ENCODE data around the gene PLIN1.

PLIN1 gene

DNA sequence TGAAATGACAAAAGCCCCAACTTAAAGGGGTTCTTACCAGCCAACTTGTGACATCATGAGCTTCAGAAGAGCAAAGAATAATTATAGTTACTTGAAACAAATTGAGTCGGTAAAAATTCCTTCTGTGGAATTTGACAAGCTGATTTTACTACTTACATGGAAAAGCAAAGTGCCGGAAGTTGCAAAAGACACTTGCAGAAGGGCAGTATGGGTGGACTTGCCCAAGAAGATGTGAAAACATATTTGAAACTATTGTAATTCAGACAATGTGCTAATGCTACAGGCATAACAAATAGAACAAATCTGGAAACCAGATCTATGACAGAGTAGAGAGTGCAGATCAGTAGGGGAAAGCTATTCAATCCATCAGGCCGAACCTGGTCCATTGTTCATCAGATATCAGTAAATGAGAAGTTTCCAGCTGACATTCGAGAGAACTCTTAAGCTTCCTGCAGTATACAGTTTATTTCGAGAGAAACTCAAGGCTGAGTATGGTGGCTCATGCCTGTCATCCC lies 21.4 kb downstream of the PLIN1 start:
- TF ChIP-seq FOXP2 (optimal IDR thresholded peaks at IDR 0.05; ENCODE audit: borderline replicate concordance, extremely low read depth, extremely low read length, insufficient read depth), result no peak
- no peak for TF ChIP-seq TAF1 (IDR thresholded peaks at IDR 0.05; ENCODE audit: borderline replicate concordance, insufficient read depth, low read length)
- no peak for TF ChIP-seq SIN3A (IDR thresholded peaks at IDR 0.05; ENCODE audit: borderline replicate concordance, insufficient read depth, low read length)
- TF ChIP-seq REST (IDR thresholded peaks at IDR 0.05; ENCODE audit: insufficient read depth in 1 of 2, low read depth in 2 of 2, low read length in 2 of 2), result no peak
- TF ChIP-seq POLR2AphosphoS5 (IDR thresholded peaks at IDR 0.05; ENCODE audit: low read depth, low read length), result no peak

GRCh38 chr15:89656116-89656815 lies 22.9 kb downstream of the PLIN1 start:
- no peak for TF ChIP-seq TAF1 (IDR thresholded peaks at IDR 0.05; ENCODE audit: borderline replicate concordance, insufficient read depth, low read length)
- no peak for TF ChIP-seq REST (IDR thresholded peaks at IDR 0.05; ENCODE audit: insufficient read depth in 1 of 2, low read depth in 2 of 2, low read length in 2 of 2)
- no peak for TF ChIP-seq SIN3A (IDR thresholded peaks at IDR 0.05; ENCODE audit: borderline replicate concordance, insufficient read depth, low read length)
- no peak for TF ChIP-seq FOXP2 (optimal IDR thresholded peaks at IDR 0.05; ENCODE audit: borderline replicate concordance, extremely low read depth, extremely low read length, insufficient read depth)
- TF ChIP-seq POLR2AphosphoS5 (IDR thresholded peaks at IDR 0.05; ENCODE audit: low read depth, low read length), result no peak

DNA sequence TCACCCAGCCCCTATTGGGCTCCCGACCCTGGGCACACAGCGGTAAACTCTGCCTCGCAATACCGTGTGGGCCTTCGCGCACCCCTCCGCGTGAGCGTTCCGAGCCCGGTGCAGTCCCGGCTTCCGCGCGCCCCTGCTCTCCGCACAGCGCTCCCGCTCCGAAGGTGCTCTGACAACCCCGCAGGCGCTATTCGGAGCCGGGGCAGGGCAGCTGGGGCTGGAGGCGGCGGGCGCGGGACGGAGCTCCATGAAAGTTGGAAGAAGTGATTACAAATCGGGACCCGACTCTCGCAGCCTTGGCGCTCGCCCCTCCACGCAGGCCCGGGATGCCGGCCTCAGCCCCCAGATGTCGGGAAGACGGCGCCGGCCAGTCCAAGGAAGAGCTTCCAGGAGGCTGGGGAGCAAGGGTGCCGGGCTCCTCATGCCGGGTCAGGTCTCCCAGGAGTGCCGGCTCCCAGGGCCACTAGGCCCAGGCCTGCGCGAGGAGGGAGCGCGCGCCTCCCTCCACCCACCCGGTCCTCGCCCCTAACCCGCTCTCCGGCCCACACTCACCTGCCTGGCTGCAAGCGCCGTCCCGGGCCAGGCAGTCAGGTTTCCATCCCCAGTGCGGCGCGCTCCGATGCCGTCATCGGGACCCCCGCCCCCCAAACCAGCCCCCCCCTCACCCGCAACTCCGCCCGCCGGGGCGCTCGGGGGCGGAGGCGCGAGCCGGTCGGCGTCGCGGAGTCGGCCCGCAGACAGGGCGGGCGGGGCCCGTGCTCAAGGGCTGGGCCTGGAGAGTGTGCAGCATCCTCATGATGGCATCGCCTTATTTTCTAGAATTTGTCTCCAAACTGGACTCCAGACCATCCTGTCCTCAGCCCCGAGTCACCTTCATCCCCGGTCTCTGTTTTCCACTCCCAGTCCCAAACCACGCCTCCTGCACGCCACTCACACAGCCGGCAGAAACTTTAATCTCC lies 24.0 kb downstream of the PLIN1 start, which contains the start of gene KIF7:
KIF7 (minus strand) TSS at position 621 of the 959 bp plus-strand sequence. CDS start 2,537 bp downstream, outside the sequence.
- no peak for TF ChIP-seq POLR2AphosphoS5 (IDR thresholded peaks at IDR 0.05; ENCODE audit: low read depth, low read length)
- TF ChIP-seq FOXP2 (optimal IDR thresholded peaks at IDR 0.05; ENCODE audit: borderline replicate concordance, extremely low read depth, extremely low read length, insufficient read depth), result peak; percentile 55

DNA sequence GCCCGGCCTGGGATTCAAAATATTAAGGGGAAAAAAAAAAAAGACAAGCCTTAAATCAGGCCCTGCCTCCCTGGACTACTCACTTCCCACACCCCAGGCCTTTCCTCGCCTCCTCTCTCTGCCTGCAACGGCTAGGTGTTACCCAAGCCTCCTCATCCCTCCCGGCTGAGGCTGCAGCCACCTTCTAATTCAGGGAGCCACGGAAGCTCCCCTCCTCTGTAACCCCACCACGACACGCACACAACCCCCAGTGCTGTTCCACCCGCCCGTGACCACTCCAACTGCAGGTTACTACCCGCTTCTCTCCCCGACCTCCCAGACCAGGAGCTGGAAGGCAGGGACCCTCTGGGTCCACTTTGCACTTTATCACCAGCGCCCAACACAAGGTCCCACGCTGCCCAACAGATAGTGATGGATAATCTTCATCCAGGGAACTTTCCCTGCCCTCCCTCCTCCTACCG lies 24.8 kb downstream of the PLIN1 start:
- TF ChIP-seq TAF1 (IDR thresholded peaks at IDR 0.05; ENCODE audit: borderline replicate concordance, insufficient read depth, low read length) (no peak), POLR2AphosphoS5 (IDR thresholded peaks at IDR 0.05; ENCODE audit: low read depth, low read length) (no peak), SIN3A (IDR thresholded peaks at IDR 0.05; ENCODE audit: borderline replicate concordance, insufficient read depth, low read length) (no peak), REST (IDR thresholded peaks at IDR 0.05; ENCODE audit: insufficient read depth in 1 of 2, low read depth in 2 of 2, low read length in 2 of 2) (no peak), FOXP2 (optimal IDR thresholded peaks at IDR 0.05; ENCODE audit: borderline replicate concordance, extremely low read depth, extremely low read length, insufficient read depth) (no peak)

GRCh38 chr15:89653578-89653977 lies 25.6 kb downstream of the PLIN1 start:
- no peak for TF ChIP-seq SIN3A (IDR thresholded peaks at IDR 0.05; ENCODE audit: borderline replicate concordance, insufficient read depth, low read length)
- no peak for TF ChIP-seq FOXP2 (optimal IDR thresholded peaks at IDR 0.05; ENCODE audit: borderline replicate concordance, extremely low read depth, extremely low read length, insufficient read depth)
- no peak for TF ChIP-seq REST (IDR thresholded peaks at IDR 0.05; ENCODE audit: insufficient read depth in 1 of 2, low read depth in 2 of 2, low read length in 2 of 2)
- no peak for TF ChIP-seq TAF1 (IDR thresholded peaks at IDR 0.05; ENCODE audit: borderline replicate concordance, insufficient read depth, low read length)
- no peak for TF ChIP-seq POLR2AphosphoS5 (IDR thresholded peaks at IDR 0.05; ENCODE audit: low read depth, low read length)

Measured in PFSK-1 (cell line).